ENCODE results near the gene DLX2. TPM values are rescaled to one million over a fixed set of nuclear protein-coding genes. Genes with fewer than 3 reads are reported as not detected.

Gene DLX2
- total and polyA plus RNA-seq, 2 of the 13 experiments (the other 11 are each of a cell fraction or from before 2014, with no cell fraction given) = 0.07 to 0.15 TPM

GRCh38 chr2:172103471-172104272 lies 972 bp upstream of the DLX2 start (continued):
- TF ChIP-seq ARID5B (CRISPR knock-in tag; IDR thresholded peaks at IDR 0.05) = peak; percentile 71; the same call in 1 of the 2 replicates
- TF ChIP-seq, protein P1, sequence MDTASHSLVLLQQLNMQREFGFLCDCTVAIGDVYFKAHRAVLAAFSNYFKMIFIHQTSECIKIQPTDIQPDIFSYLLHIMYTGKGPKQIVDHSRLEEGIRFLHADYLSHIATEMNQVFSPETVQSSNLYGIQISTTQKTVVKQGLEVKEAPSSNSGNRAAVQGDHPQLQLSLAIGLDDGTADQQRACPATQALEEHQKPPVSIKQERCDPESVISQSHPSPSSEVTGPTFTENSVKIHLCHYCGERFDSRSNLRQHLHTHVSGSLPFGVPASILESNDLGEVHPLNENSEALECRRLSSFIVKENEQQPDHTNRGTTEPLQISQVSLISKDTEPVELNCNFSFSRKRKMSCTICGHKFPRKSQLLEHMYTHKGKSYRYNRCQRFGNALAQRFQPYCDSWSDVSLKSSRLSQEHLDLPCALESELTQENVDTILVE (CRISPR knock-in tag; IDR thresholded peaks at IDR 0.05) = peak; percentile 57; the same call in 1 of the 2 replicates
- no peak for TF ChIP-seq CBX1 (IDR thresholded peaks at IDR 0.05; ENCODE audit: low read depth)
- 0 out of 2 replicates have a peak, but pooled peaks have one; percentile 29 for TF ChIP-seq ZNF576 (CRISPR knock-in tag; IDR thresholded peaks at IDR 0.05)
- peak; percentile 48; the same call in 1 of the 3 replicates for TF ChIP-seq MXI1 (IDR thresholded peaks at IDR 0.05; ENCODE audit: borderline replicate concordance, low read depth, low read length)
- TF ChIP-seq ZNF326 (CRISPR knock-in tag; IDR thresholded peaks at IDR 0.05; ENCODE audit: borderline replicate concordance) = no peak
- TF ChIP-seq, protein P2, sequence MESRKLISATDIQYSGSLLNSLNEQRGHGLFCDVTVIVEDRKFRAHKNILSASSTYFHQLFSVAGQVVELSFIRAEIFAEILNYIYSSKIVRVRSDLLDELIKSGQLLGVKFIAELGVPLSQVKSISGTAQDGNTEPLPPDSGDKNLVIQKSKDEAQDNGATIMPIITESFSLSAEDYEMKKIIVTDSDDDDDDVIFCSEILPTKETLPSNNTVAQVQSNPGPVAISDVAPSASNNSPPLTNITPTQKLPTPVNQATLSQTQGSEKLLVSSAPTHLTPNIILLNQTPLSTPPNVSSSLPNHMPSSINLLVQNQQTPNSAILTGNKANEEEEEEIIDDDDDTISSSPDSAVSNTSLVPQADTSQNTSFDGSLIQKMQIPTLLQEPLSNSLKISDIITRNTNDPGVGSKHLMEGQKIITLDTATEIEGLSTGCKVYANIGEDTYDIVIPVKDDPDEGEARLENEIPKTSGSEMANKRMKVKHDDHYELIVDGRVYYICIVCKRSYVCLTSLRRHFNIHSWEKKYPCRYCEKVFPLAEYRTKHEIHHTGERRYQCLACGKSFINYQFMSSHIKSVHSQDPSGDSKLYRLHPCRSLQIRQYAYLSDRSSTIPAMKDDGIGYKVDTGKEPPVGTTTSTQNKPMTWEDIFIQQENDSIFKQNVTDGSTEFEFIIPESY (CRISPR knock-in tag; IDR thresholded peaks at IDR 0.05) = peak; percentile 55
- TF ChIP-seq SNRNP70 (IDR thresholded peaks at IDR 0.05; ENCODE audit: low read depth, low read length) = no peak
- no peak for TF ChIP-seq FOXO4 (CRISPR knock-in tag; conservative IDR thresholded peaks at IDR 0.05)
- TF ChIP-seq ATF7-NPFF (CRISPR knock-in tag; IDR thresholded peaks at IDR 0.05; ENCODE audit: low read depth) = no peak; the same call in 1 of the 2 replicates
- no peak for TF ChIP-seq WIZ (CRISPR knock-in tag; IDR thresholded peaks at IDR 0.05)
- TF ChIP-seq ZNF549 (CRISPR knock-in tag; IDR thresholded peaks at IDR 0.05) = no peak
- peak; percentile 68; the same call in 1 of the 2 replicates for TF ChIP-seq HINFP (CRISPR knock-in tag; IDR thresholded peaks at IDR 0.05; ENCODE audit: low read depth)
- TF ChIP-seq ELK4 (CRISPR knock-in tag; IDR thresholded peaks at IDR 0.05; ENCODE audit: borderline replicate concordance) = no peak
- no peak for TF ChIP-seq KLF13 (CRISPR knock-in tag; IDR thresholded peaks at IDR 0.05)
